GM10248 (cell line): ENCODE measurements around the gene IPO11.

Experiments
- CTCF ChIA-PET: fragments of 300-600 bp; sonication (Branson Sonifier 250); formaldehyde crosslinking; extraction: SDS; loops from one replicate; lab custom pipeline; 2021; ENCODE audit warnings: antibody characterized with exemption; lab: Yijun Ruan, JAX
- POLR2A ChIA-PET: fragments of 350-650 bp; sonication (Branson Sonifier 250); formaldehyde crosslinking; extraction: SDS; loops from one replicate; lab custom pipeline; 2020; ENCODE audit warnings: antibody characterized with exemption; lab: Yijun Ruan, JAX
- DNase-seq: peaks from one replicate; pipeline ENCODE4 v3.0.0; 2012; ENCODE audit errors: extremely low spot score
- TF ChIP-seq, protein P1 (sequence below): IDR thresholded peaks from 2 replicates; pipeline ENCODE4 v1.5.1; 2012; ENCODE audit warnings: mild to moderate bottlenecking, low read depth; ENCODE audit errors: extremely low read depth, missing control alignments, control extremely low read depth

Gene IPO11

DNA sequence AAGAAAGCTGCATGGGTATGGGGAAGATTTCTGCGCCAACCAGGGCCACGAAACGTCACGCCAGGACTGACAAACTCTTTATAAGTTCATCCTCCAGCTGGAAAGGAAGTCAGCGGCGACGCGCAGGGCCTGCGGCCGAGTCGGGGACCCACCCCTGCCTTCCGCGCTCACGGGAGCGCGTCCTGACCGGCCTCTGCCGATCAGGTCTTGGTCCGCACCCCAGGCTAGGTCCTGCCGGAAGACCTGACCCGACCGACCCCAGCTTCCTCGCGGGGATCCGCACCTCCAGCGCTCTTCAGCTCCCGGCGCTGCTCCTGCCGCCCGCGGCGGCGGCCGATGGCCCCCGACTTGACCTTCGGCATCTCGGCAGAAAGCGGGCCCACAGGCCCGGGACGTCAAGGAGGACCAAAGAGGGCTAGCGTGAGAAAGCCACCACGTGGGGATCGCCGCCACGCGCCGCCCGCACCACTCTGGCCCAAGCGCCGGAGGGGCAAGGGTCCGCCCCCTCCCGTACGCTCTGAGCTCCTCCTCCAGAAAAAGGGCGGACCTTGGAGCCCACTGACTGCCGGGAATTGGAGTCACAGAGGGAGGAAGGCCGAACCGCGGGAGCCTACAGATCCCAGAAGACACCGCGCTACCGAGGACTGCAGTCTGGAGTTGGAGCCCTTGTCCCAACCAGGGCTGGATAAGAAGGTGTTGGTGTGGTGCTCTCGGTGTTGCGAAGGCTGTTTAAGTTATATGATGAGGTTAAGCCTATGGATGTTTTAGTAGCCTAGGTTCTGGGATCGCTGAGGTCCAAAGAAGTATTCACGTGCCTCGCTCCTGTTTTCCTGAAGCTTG is 8.9 kb upstream of the IPO11 start, which contains the start of gene DIMT1:
TSS of gene DIMT1 (minus strand) at position 495 of the 840 bp plus-strand sequence. CDS start at position 362, 133 bp downstream.
- ChIA-PET CTCF (interaction anchor here (0.9 to 3.6 kb wide), 11 partner anchors 9 to 179 kb away, joined by 3 to 19 read pairs (median 3); partner anchors contain the start of genes IPO11 and KIF2A), POLR2A (interaction anchor here (0.5 to 1.8 kb wide), 7 partner anchors 9 to 1335 kb away, joined by 3 to 19 read pairs (median 4); partner anchors contain the start of genes IPO11 and KIF2A)
- DNase-seq = peak; percentile 96
- TF ChIP-seq, protein P1, sequence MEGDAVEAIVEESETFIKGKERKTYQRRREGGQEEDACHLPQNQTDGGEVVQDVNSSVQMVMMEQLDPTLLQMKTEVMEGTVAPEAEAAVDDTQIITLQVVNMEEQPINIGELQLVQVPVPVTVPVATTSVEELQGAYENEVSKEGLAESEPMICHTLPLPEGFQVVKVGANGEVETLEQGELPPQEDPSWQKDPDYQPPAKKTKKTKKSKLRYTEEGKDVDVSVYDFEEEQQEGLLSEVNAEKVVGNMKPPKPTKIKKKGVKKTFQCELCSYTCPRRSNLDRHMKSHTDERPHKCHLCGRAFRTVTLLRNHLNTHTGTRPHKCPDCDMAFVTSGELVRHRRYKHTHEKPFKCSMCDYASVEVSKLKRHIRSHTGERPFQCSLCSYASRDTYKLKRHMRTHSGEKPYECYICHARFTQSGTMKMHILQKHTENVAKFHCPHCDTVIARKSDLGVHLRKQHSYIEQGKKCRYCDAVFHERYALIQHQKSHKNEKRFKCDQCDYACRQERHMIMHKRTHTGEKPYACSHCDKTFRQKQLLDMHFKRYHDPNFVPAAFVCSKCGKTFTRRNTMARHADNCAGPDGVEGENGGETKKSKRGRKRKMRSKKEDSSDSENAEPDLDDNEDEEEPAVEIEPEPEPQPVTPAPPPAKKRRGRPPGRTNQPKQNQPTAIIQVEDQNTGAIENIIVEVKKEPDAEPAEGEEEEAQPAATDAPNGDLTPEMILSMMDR = no peak

DNA sequence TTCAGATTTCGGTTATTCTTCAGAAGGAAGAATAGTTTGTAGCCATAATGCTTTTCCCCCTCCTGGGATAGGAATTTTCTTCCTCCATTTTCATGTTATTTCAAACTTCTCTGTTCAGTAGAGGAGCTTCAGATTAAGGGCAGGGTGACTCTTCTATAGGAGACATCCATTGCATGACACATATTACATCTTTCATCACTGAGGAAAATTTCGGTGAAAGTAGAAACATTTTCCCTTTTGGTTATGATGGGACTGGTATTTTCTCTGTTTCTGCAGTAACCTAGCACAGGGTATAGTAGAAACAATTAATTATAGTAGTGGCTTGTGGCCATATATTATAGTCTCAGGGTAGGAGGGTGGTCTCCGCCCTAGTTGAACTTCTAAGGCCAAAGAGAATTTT is 1.1 kb downstream of the IPO11 start:
- ChIA-PET CTCF (interaction anchor here (0.8 to 3.7 kb wide), 6 partner anchors 11 to 190 kb away, joined by 3 to 19 read pairs (median 3); partner anchors contain the start of gene DIMT1), POLR2A (interaction anchor here (2.9 kb wide), 1 partner anchor 10 kb away, joined by 19 read pairs; the partner anchor contains the start of gene DIMT1)
- DNase-seq = no peak
- TF ChIP-seq, protein P1 = no peak

DNA sequence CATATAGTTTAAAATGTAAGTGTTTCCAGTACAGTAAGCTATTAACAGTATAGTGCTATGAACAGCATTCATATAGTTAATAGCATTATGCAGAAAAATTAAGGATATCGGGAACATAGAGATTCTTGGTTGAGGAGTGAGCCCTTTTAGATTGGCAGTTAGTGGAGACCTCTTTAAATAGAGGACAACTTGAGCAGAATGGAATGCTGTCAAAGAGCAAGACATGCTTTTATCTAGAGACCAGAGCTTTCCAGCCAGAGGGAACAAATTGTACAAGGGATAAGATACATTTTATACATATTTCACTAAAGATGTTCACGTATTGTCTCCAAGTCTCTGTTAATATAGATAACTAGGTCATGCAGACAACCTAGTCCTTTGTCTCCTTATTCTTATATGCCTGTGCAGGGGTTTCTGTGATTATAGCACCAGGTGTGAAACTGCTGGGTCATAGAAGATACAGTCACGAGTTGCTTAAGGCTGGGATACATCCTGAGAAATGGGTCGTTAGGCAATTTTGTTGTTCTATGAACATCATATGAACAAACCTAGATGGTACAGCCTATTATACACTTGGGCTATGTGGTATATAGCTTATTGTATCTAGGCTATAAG is 6.0 kb downstream of the IPO11 start:
- DNase-seq = no peak
- TF ChIP-seq, protein P1 = no peak
- POLR2A ChIA-PET = no interaction called here
- CTCF ChIA-PET = interaction anchor here (1.0 to 1.7 kb wide), 4 partner anchors 15 to 55 kb away, joined by 3 to 4 read pairs (median 3); partner anchors contain the start of gene DIMT1

DNA sequence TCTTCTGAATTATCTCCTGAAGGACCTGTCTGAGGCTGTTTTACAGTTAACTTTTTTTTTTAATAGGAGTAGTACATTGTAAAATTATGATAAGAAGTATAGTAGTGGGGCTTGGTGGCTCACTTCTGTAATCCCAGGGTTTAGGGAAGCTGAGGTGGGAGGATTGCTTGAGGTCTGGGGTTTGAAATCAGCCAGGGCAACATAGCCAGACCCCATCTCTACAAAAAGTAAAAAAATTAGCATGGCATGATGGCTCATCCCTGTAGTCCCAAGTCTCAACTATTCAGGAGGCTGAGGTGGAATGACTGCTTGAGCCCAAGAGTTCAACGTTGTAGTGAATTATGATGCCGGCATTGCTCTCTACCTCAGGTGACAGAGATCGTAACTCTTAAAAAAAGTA is 7.0 kb downstream of the IPO11 start:
- ChIA-PET POLR2A (no interaction called here), CTCF (interaction anchor here (1.2 to 3.5 kb wide), 4 partner anchors 9 to 40 kb away, joined by 3 to 11 read pairs (median 5); partner anchors contain the start of gene DIMT1)
- TF ChIP-seq, protein P1 = no peak
- no peak for DNase-seq

DNA sequence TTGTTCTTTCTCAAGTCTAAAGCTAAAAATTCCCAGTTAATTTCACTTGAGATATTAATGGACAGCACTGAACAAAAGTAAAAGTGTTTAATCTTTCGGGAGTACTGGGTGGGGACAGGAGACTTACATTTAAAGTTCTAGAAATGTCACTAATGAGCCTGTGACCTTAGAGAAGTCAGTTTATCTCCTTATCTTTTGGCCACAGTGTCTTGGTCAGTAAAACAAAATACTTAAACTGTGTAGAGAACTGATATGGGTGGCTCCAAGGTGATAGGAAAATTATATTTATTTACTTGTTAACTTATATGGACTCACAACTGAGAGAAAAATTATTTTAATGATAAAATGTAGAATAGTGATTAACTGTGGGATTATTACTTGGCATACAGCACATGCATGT is 8.9 kb downstream of the IPO11 start:
- POLR2A ChIA-PET = no interaction called here
- DNase-seq = no peak
- CTCF ChIA-PET = interaction anchor here (1.0 to 3.5 kb wide), 4 partner anchors 10 to 22 kb away, joined by 3 to 11 read pairs (median 4); partner anchors contain the start of gene DIMT1
- TF ChIP-seq, protein P1 = no peak

DNA sequence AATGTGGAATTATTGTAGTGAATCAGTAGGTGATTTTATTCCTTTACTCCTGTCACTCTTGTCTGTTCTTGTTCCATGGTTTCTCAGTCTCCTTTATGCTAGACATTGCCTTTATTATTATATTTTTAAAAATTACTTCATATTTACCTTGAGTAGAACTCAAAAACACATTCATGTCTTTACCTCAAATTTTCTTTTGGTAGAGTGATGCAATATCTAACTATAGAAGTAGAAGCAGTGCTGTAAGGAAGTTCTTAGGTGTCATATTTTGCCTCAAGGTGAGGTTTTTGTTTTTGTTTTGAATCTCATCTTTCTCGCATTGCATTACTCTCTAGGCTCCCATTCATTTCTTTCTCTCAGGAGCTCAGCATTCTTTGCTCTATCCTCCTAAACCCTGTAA is 12.2 kb downstream of the IPO11 start:
- no peak for DNase-seq
- ChIA-PET POLR2A (interaction anchor here (0.6 kb wide), 1 partner anchor 13 kb away, joined by 3 read pairs; no protein-coding TSS in a partner anchor), CTCF (no interaction called here)
- TF ChIP-seq, protein P1 = no peak
